ENCODE results near the gene B3GALT4. TPM values are rescaled to one million over a fixed set of nuclear protein-coding genes. Genes with fewer than 3 reads are reported as not detected.

Gene B3GALT4
- total and polyA plus RNA-seq, 2 of the 13 experiments (the other 11 are each of a cell fraction or from before 2014, with no cell fraction given) = 0.04 to 0.27 TPM

DNA sequence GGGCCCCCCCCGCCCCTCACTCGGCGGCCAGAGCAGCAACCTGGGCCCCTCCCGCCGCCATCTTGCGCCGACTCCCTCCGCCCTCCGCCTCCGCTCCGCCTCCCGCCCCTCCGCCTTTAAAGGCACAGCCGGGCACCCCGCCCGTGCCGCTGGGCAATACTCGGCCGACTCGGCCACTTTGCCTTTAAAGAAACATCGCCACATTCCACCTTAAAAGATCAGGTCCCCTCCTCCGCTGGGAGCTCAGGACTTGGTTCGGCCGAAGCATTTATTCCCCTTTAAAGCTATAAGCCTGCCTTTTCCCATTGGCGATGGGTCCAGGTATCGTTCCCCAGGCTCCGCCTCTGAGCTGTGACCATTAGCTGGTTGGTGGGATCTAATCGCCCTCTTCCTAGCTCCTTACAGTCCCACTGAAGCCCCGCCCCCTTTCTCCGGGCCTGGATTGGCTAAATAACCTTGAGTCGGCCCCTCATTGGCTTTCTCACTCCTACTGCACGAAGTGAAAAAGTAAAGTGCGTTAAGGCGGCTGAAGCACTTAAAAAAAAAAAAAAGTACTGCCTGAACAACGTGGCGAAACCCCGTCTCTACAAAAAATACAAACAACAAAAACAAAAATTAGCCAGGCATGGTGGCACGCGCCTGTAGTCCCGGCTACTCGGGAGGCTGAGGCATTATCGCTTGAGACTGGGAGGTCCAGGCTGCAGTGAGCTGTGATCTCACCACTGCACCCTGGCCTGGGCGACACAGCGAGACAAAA, 40.9 kb downstream of the B3GALT4 start, which contains the start of gene ZBTB22:
Gene ZBTB22, minus strand, starts transcription at position 76 of the 757 bp plus-strand sequence. CDS start 828 bp downstream, outside the sequence.
- no TSS peak for BruUV-seq (replicated peaks)
- peak within 1 kb of the TSS; percentile 84 for H2AFZ ChIP-seq (ENCODE audit: low read length)
- H3K4me2 ChIP-seq (ENCODE audit: low read depth, low read length) = peak within 1 kb of the TSS; percentile 78
- in situ Hi-C loops (cut with HindIII; ENCODE audit: extremely low pct_ligation_motif_present, low pct_unique_long_range_greater_than_20kb) = no loop called here
- H3K9ac ChIP-seq (ENCODE audit: insufficient read depth, low read depth, low read length) = peak within 1 kb of the TSS; percentile 72
- DNase-seq (ENCODE audit: low spot score) (peak; percentile 99), FAIRE-seq (peak; percentile 100), ATAC-seq (peak; percentile 79)
- H3K9me3 ChIP-seq (ENCODE audit: low read length) = no peaks in the 10 kb centered on the region
- 1% methylated on average over 33 of the region's 44 CpGs for WGBS (ENCODE audit: low lambda C conversion rate)
- intact Hi-C loops (cut with micrococcal nuclease; ENCODE audit: unreplicated experiment) = no loop called here
- no peaks in the 10 kb centered on the region; a peak in 2 of 5 replicates for H3K27me3 ChIP-seq (ENCODE audit: control insufficient read depth in 1 of 2, insufficient read depth in 2 of 2, low read length in 2 of 2)
- H3K79me2 ChIP-seq (ENCODE audit: insufficient read depth, low read length) = peaks cover 30% of the 10 kb centered on the region
- peaks cover 55% of the 10 kb centered on the region for H3K4me1 ChIP-seq (ENCODE audit: insufficient read depth, low read length)
- H3K4me3 ChIP-seq (replicated peaks in 1 of 3; ENCODE audit: insufficient read depth in 1 of 3, low read depth in 2 of 3, low read length in 3 of 3) = peak within 1 kb of the TSS; percentile 71 to 79 (median 73)
- H3K36me3 ChIP-seq (replicated peaks in 1 of 2; ENCODE audit: control insufficient read depth in 1 of 2, insufficient read depth in 2 of 2, low read length in 2 of 2) = peaks cover 5 to 31% of the 10 kb centered on the region in 2 experiments
- H3K27ac ChIP-seq (ENCODE audit: extremely low read length, insufficient read depth, low read length) = peak within 1 kb of the TSS; percentile 82
- POLR2A ChIA-PET = interaction anchor here (0.5 to 3.9 kb wide), 29 partner anchors 9 to 1122 kb away, joined by 3 to 57 read pairs (median 5); partner anchors contain the start of genes B3GALT4, CUTA, PFDN6 and PHF1
- peaks cover 3% of the 10 kb centered on the region; the same call in 1 of the 2 replicates for H4K20me1 ChIP-seq (ENCODE audit: insufficient read depth, low read length)
- CTCF ChIA-PET (ENCODE audit: low intra/inter-chr PET ratio, low total read pairs) = no interaction called here
- TF ChIP-seq NFKB2 (CRISPR knock-in tag; IDR thresholded peaks at IDR 0.05; ENCODE audit: borderline replicate concordance) = 0 out of 2 replicates have a peak, but pooled peaks have one; percentile 52
- 0 out of 2 replicates have a peak, but pooled peaks have one; percentile 37 for TF ChIP-seq ONECUT2 (CRISPR knock-in tag; IDR thresholded peaks at IDR 0.05)
- TF ChIP-seq, protein P1, sequence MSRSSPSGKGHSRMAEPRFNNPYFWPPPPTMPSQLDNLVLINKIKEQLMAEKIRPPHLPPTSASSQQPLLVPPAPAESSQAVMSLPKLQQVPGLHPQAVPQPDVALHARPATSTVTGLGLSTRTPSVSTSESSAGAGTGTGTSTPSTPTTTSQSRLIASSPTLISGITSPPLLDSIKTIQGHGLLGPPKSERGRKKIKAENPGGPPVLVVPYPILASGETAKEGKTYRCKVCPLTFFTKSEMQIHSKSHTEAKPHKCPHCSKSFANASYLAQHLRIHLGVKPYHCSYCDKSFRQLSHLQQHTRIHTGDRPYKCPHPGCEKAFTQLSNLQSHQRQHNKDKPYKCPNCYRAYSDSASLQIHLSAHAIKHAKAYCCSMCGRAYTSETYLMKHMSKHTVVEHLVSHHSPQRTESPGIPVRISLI (CRISPR knock-in tag; IDR thresholded peaks at IDR 0.05; ENCODE audit: borderline replicate concordance) = peak; percentile 98
- TF ChIP-seq ZNF777 (CRISPR knock-in tag; IDR thresholded peaks at IDR 0.05) = peak; percentile 45; the same call in 1 of the 2 replicates
- TF ChIP-seq, protein P2, sequence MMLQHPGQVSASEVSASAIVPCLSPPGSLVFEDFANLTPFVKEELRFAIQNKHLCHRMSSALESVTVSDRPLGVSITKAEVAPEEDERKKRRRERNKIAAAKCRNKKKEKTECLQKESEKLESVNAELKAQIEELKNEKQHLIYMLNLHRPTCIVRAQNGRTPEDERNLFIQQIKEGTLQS (CRISPR knock-in tag; IDR thresholded peaks at IDR 0.05) = no peak
- TF ChIP-seq SMAD3 (CRISPR knock-in tag; IDR thresholded peaks at IDR 0.05) = peak; percentile 67; the same call in 1 of the 2 replicates
- peak; percentile 12; the same call in 1 of the 2 replicates for TF ChIP-seq MIXL1 (CRISPR knock-in tag; IDR thresholded peaks at IDR 0.05)
- TF ChIP-seq, protein P3, sequence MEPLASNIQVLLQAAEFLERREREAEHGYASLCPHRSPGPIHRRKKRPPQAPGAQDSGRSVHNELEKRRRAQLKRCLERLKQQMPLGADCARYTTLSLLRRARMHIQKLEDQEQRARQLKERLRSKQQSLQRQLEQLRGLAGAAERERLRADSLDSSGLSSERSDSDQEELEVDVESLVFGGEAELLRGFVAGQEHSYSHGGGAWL (CRISPR knock-in tag; IDR thresholded peaks at IDR 0.05) = 0 out of 2 replicates have a peak, but pooled peaks have one; percentile 18
- no peak for TF ChIP-seq FOXM1 (CRISPR knock-in tag; IDR thresholded peaks at IDR 0.05)
- TF ChIP-seq, protein P4, sequence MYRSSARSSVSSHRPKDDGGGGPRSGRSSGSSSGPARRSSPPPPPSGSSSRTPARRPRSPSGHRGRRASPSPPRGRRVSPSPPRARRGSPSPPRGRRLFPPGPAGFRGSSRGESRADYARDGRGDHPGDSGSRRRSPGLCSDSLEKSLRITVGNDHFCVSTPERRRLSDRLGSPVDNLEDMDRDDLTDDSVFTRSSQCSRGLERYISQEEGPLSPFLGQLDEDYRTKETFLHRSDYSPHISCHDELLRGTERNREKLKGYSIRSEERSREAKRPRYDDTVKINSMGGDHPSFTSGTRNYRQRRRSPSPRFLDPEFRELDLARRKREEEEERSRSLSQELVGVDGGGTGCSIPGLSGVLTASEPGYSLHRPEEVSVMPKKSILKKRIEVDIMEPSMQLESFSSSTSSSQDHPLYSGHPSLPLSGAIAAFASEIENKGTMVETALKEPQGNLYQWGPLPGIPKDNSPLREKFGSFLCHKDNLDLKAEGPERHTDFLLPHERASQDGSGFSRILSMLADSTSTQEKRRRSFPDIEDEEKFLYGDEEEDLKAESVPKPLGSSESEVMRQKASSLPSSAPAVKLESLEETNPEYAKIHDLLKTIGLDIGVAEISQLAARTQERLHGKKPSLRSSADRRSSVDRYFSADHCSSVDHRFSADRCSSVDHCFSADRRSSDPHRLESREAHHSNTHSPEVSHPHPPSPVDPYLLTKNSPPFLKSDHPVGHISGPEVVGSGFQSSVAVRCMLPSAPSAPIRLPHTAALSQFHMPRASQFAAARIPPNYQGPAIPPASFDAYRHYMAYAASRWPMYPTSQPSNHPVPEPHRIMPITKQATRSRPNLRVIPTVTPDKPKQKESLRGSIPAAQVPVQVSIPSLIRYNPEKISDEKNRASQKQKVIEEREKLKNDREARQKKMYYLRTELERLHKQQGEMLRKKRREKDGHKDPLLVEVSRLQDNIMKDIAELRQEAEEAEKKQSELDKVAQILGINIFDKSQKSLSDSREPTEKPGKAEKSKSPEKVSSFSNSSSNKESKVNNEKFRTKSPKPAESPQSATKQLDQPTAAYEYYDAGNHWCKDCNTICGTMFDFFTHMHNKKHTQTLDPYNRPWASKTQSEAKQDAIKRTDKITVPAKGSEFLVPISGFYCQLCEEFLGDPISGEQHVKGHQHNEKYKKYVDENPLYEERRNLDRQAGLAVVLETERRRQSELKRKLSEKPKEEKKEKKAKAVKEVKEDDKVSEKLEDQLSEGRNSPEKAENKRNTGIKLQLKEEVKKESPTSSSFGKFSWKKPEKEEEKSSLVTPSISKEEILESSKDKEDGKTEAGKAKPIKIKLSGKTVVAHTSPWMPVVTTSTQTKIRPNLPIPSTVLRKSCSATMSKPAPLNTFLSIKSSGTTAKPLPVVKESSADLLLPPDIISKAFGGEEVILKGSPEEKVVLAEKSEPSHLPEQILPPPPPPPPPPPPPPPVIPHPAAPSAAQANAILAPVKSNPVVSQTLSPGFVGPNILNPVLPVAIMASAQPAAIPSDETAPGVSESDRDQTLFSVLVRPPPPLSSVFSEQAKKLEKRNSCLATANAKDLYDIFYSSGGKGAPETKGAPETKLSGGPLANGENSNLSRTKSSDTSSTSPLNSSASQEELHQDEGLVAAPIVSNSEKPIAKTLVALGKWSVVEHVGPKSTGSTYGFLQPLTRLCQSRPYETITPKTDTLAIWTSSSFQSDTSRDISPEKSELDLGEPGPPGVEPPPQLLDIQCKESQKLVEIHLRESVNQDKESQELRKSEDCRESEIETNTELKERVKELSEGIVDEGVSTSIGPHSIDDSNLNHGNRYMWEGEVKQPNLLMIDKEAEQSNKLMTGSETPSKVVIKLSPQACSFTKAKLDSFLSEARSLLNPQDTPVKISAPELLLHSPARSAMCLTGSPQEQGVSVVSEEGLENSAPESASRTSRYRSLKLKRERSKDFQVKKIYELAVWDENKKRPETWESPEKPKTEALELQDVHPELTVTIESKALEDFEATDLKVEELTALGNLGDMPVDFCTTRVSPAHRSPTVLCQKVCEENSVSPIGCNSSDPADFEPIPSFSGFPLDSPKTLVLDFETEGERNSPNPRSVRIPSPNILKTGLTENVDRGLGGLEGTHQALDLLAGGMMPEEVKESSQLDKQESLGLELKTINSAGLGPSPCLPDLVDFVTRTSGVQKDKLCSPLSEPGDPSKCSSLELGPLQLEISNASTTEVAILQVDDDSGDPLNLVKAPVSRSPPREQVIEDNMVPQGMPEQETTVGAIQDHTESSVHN (CRISPR knock-in tag; IDR thresholded peaks at IDR 0.05) = no peak
- TF ChIP-seq ZKSCAN8 (CRISPR knock-in tag; IDR thresholded peaks at IDR 0.05; ENCODE audit: borderline replicate concordance) = no peak
- 0 out of 2 replicates have a peak, but pooled peaks have one; percentile 38 for TF ChIP-seq ZNF160 (CRISPR knock-in tag; IDR thresholded peaks at IDR 0.05)
- peak; percentile 38; the same call in 1 of the 2 replicates for TF ChIP-seq FOXC1 (CRISPR knock-in tag; IDR thresholded peaks at IDR 0.05; ENCODE audit: borderline replicate concordance)
- TF ChIP-seq HHEX (CRISPR knock-in tag; IDR thresholded peaks at IDR 0.05) = no peak
